CD14-positive monocyte (primary cell): Measurements from ENCODE around the gene ULBP2. TPM values are rescaled to one million over a fixed set of nuclear protein-coding genes. Genes with fewer than 3 reads are reported as not detected.
"Not testable (repeated sequence)": the region's sequence is repeated elsewhere in the genome, so short reads cannot be mapped to it uniquely, and the experiment has no call there.

ENCODE experiments used
- DNase-seq, 3 donors: peaks; one replicate each; pipeline ENCODE4 v3.0.0-alpha.2; 2011 to 2022
- H2AFZ ChIP-seq: 2 replicates; pipeline ENCODE4 v1.6.0; 2012; ENCODE audit warnings: mild to moderate bottlenecking, low read depth, low read length, inconsistent platforms; ENCODE audit not compliant: insufficient read depth, poor library complexity, severe bottlenecking
- H3K27ac ChIP-seq, 2 donors: 1 replicate in 1 of 2; 2 replicates in 1 of 2; pipeline ENCODE4 v1.5.1; 2012 to 2013; ENCODE audit warnings: low read length in 2 of 2, control low read depth in 1 of 2, inconsistent platforms in 1 of 2, low read depth in 1 of 2, mild to moderate bottlenecking in 1 of 2
- H3K27me3 ChIP-seq, 2 donors: one replicate each; pipeline versions ENCODE4 v1.6.0 to v1.6.1; 2011 to 2013; ENCODE audit warnings: low read length in 2 of 2; ENCODE audit not compliant: control insufficient read depth in 2 of 2, insufficient read depth in 2 of 2
- H3K36me3 ChIP-seq, 2 donors: replicated peaks in 1 of 2; 1 replicate in 1 of 2; 2 replicates in 1 of 2; pipeline versions ENCODE4 v1.5.1 to v1.6.1; 2012 to 2013; ENCODE audit warnings: low read length in 2 of 2, control low read depth in 1 of 2, inconsistent platforms in 1 of 2, mild to moderate bottlenecking in 1 of 2; ENCODE audit not compliant: insufficient read depth in 2 of 2, control insufficient read depth in 1 of 2
- H3K4me1 ChIP-seq, 2 donors: 1 replicate in 1 of 2; 2 replicates in 1 of 2; pipeline versions ENCODE4 v1.5.1 to v1.6.1; 2012 to 2013; ENCODE audit warnings: low read length in 2 of 2, control low read depth in 1 of 2, inconsistent platforms in 1 of 2, mild to moderate bottlenecking in 1 of 2, moderate library complexity in 1 of 2; ENCODE audit not compliant: insufficient read depth in 2 of 2, control insufficient read depth in 1 of 2
- H3K4me2 ChIP-seq: replicated peaks from 2 replicates; pipeline ENCODE3; 2012; ENCODE audit warnings: low read length, moderate library complexity, mild to moderate bottlenecking; ENCODE audit not compliant: poor library complexity, severe bottlenecking; ENCODE audit errors: extremely low read depth
- H3K4me3 ChIP-seq, 3 experiments: fragments of 200-600 bp in 1 of 3; sonication (generic) in 1 of 3; replicated peaks in 1 of 3; 1 replicate in 2 of 3; 2 replicates in 1 of 3; pipeline ENCODE4 v1.5.1; 2011 to 2013; ENCODE audit warnings: low read length in 3 of 3, mild to moderate bottlenecking in 3 of 3, control low read depth in 2 of 3, low read depth in 2 of 3, inconsistent platforms in 1 of 3, moderate library complexity in 1 of 3
- H3K79me2 ChIP-seq: 2 replicates; pipeline ENCODE4 v1.6.0; 2012; ENCODE audit warnings: mild to moderate bottlenecking, control low read depth, inconsistent platforms, low read length, moderate library complexity; ENCODE audit not compliant: insufficient read depth
- H3K9ac ChIP-seq: 2 replicates; pipeline ENCODE4 v1.6.0; 2017; ENCODE audit warnings: low read length, mild to moderate bottlenecking; ENCODE audit not compliant: insufficient read depth, poor library complexity, severe bottlenecking
- H3K9me3 ChIP-seq, 2 donors: replicated peaks in 1 of 2; 1 replicate in 1 of 2; 2 replicates in 1 of 2; pipeline versions ENCODE4 v1.5.1 to v1.6.1; 2012 to 2013; ENCODE audit warnings: low read length in 2 of 2, control low read depth in 1 of 2; ENCODE audit not compliant: control insufficient read depth in 1 of 2, insufficient read depth in 1 of 2
- H4K20me1 ChIP-seq: 2 replicates; pipeline ENCODE4 v1.6.0; 2012; ENCODE audit warnings: mild to moderate bottlenecking, low read length, control low read depth, moderate library complexity; ENCODE audit not compliant: insufficient read depth
- H3K27ac Mint-ChIP-seq, 7 donors: one replicate each; pipeline ENCODE4 v1.8.0; 2020; ENCODE audit warnings: mild to moderate bottlenecking in 7 of 7, mixed read lengths in 7 of 7, moderate library complexity in 6 of 7, inconsistent platforms in 2 of 7
- H3K27me3 Mint-ChIP-seq, 3 donors: one replicate each; pipeline ENCODE4 v1.8.0; 2021 to 2022; ENCODE audit warnings: low read depth in 3 of 3, mild to moderate bottlenecking in 3 of 3, mixed read lengths in 3 of 3, moderate library complexity in 3 of 3, inconsistent platforms in 1 of 3
- H3K36me3 Mint-ChIP-seq, 2 donors: one replicate each; pipeline ENCODE4 v1.8.0; 2020; ENCODE audit warnings: mixed read lengths in 2 of 2, inconsistent platforms in 1 of 2, mild to moderate bottlenecking in 1 of 2
- H3K4me1 Mint-ChIP-seq: one replicate; pipeline ENCODE4 v1.8.0; 2020; ENCODE audit warnings: mild to moderate bottlenecking, mixed read lengths
- H3K4me3 Mint-ChIP-seq, 2 donors: one replicate each; pipeline ENCODE4 v1.8.0; 2020; ENCODE audit warnings: mild to moderate bottlenecking in 2 of 2, mixed read lengths in 2 of 2, moderate library complexity in 1 of 2
- H3K9me3 Mint-ChIP-seq, 7 donors: one replicate each; pipeline ENCODE4 v1.8.0; 2020 to 2022; ENCODE audit warnings: mixed read lengths in 7 of 7, mild to moderate bottlenecking in 6 of 7, moderate library complexity in 6 of 7, inconsistent platforms in 2 of 7
- WGBS: methylation state at CpG from one replicate; pipeline ENCODE4 v1.1.5; 2013; ENCODE audit warnings: missing lambda C conversion rate; ENCODE audit not compliant: insufficient coverage; 5-methylcytosine and 5-hydroxymethylcytosine counted together
- intact Hi-C, 2 donors: fragments of 100-400 bp; cut with micrococcal nuclease; formaldehyde crosslinking; loops; one replicate each; pipeline versions ENCODE4 v1.15.0 to v1.15.1; 2023
- polyA plus RNA-seq, 3 donors: library from polyadenylated mRNA; depleted of rRNA in 1 of 3; unstranded in 2 of 3; stranded (reverse) in 1 of 3; fragments of 300-500 nt in 2 of 3; fragments of >200 nt in 1 of 3; fragmentation: Illumina TruSeq in 2 of 3; gene quantifications; 1 replicate in 2 of 3; 2 replicates in 1 of 3; pipeline ENCODE4 v1.2.3, GENCODE V29; 2012 to 2021
- TF ChIP-seq, protein P1 (sequence below): fragments of 200-600 bp; IDR thresholded peaks from one replicate; pipeline ENCODE4 v1.8.0; 2022; ENCODE audit warnings: antibody characterized with exemption, mild to moderate bottlenecking

Gene ULBP2
- polyA plus RNA-seq, 3 donors, result 0.31 to 0.49 TPM; not detected in 1

DNA sequence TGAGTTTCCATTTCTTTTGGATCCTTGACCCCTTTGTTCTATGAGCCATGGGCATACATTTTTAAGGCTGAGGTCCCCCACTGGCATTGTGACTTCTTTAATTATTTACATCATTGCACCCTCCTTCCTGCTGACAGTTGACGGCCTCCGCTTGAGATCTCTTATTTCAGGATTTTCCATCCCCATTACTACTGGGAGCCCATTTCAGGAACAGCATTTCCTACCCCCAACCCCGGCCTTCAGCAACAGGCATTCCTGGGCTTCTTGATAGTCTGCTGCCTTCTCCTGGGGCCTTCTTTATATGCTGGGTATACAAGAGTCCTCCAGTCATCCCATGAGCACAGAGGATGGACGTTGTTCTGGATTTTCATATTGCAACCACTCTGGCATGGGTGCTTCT lies 25.8 kb downstream of the ULBP2 start:
- no peak overlapping the region for H3K4me2 ChIP-seq
- no peak overlapping the region for H3K4me3 ChIP-seq
- H3K9me3 ChIP-seq, result peaks cover 12 to 15% of the 10 kb centered on the region in 2 donors
- H3K79me2 ChIP-seq, result no peaks in the 10 kb centered on the region
- H3K9ac ChIP-seq, result no peak overlapping the region
- peaks cover 56 to 86% (median 67%) of the 10 kb centered on the region in 3 donors for H3K27me3 Mint-ChIP-seq
- no peak overlapping the region for H2AFZ ChIP-seq
- peaks cover 24 to 25% of the 10 kb centered on the region in 2 donors for H3K4me1 ChIP-seq
- H3K36me3 ChIP-seq, result no peaks in the 10 kb centered on the region
- H3K27ac ChIP-seq, result no peak overlapping the region
- peaks cover 18 to 80% of the 10 kb centered on the region in 2 donors for H3K27me3 ChIP-seq
- peaks cover 12% of the 10 kb centered on the region in 2 donors for H3K36me3 Mint-ChIP-seq
- peaks cover 5 to 32% (median 20%) of the 10 kb centered on the region in 7 donors for H3K9me3 Mint-ChIP-seq
- H3K27ac Mint-ChIP-seq, result no peak overlapping the region
- peaks cover 3% of the 10 kb centered on the region for H4K20me1 ChIP-seq
- H3K4me3 Mint-ChIP-seq, result no peak overlapping the region
- WGBS, result 93% methylated on average over 3 of the region's 4 CpGs
- TF ChIP-seq, protein P1, sequence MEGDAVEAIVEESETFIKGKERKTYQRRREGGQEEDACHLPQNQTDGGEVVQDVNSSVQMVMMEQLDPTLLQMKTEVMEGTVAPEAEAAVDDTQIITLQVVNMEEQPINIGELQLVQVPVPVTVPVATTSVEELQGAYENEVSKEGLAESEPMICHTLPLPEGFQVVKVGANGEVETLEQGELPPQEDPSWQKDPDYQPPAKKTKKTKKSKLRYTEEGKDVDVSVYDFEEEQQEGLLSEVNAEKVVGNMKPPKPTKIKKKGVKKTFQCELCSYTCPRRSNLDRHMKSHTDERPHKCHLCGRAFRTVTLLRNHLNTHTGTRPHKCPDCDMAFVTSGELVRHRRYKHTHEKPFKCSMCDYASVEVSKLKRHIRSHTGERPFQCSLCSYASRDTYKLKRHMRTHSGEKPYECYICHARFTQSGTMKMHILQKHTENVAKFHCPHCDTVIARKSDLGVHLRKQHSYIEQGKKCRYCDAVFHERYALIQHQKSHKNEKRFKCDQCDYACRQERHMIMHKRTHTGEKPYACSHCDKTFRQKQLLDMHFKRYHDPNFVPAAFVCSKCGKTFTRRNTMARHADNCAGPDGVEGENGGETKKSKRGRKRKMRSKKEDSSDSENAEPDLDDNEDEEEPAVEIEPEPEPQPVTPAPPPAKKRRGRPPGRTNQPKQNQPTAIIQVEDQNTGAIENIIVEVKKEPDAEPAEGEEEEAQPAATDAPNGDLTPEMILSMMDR, result no peak
- intact Hi-C loops, result no loop called here
- H3K4me1 Mint-ChIP-seq, result peaks cover 24% of the 10 kb centered on the region
- no peak for DNase-seq

DNA sequence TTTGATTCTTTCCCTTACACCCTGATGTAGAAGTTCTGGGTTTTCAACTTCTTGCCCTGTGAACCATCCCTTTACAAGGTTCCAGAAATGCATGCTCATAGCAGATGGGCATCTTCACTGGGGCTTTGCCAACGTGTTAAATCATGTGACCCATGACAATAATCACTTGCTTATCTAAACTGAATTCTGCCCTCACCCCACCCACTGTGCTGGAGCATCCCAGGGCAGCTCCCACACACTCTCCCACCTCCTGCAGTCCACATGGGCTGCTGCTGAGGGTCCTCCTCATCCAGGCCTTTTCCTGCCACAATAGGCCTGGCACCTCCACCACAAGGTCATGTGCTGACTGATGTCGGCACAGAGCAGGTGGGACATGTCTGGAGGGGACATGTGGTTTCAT lies 26.2 kb downstream of the ULBP2 start:
- WGBS, result 42% methylated on average over 1 of the region's 2 CpGs
- H3K27ac Mint-ChIP-seq, result not testable (repeated sequence)

DNA sequence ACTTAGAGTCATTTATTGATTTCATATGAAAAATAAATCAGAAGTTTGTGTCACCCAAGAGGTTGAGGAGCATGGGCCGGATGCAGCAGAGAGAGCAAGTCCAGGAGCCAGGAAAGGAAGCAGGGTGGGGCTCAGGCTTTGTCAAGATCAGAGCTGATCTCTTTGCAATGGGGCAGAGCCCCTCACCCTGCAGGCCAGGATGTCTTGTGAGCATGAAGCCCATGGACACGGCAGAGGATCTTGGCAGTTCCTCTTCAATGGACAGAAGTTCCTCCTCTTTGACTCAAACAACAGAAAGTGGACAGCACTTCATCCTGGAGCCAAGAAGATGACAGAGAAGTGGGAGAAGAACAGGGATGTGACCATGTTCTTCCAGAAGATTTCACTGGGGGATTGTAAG lies 27.1 kb downstream of the ULBP2 start:
- H2AFZ ChIP-seq, H4K20me1 ChIP-seq, DNase-seq, H3K27ac Mint-ChIP-seq, H3K27ac ChIP-seq, H3K79me2 ChIP-seq, H3K4me2 ChIP-seq, H3K4me3 ChIP-seq, intact Hi-C loops, H3K9ac ChIP-seq, H3K36me3 ChIP-seq: not testable (repeated sequence)
- peaks cover 15% of the 10 kb centered on the region in 2 donors for H3K4me1 ChIP-seq
- peak overlapping the region in 1 of 2 donors; percentile 18 for H3K4me3 Mint-ChIP-seq
- WGBS, result 75% methylated on average over 2 of the region's 2 CpGs
- peaks cover 14% of the 10 kb centered on the region for H3K4me1 Mint-ChIP-seq
- peaks cover 59 to 76% (median 66%) of the 10 kb centered on the region in 3 donors for H3K27me3 Mint-ChIP-seq
- H3K27me3 ChIP-seq, result peaks cover 21 to 80% of the 10 kb centered on the region in 2 donors
- peaks cover 11 to 15% of the 10 kb centered on the region in 2 donors for H3K9me3 ChIP-seq
- H3K9me3 Mint-ChIP-seq, result peaks cover 5 to 30% (median 19%) of the 10 kb centered on the region in 7 donors
- H3K36me3 Mint-ChIP-seq, result peaks cover 12% of the 10 kb centered on the region in 2 donors

More for the DNA sequence above, 26.2 kb downstream of the ULBP2 start:
- intact Hi-C loops, H3K9ac ChIP-seq, H3K27ac ChIP-seq, H4K20me1 ChIP-seq, DNase-seq, H2AFZ ChIP-seq, H3K4me3 ChIP-seq, H3K4me2 ChIP-seq, H3K79me2 ChIP-seq, H3K36me3 ChIP-seq: not testable (repeated sequence)
- H3K4me3 Mint-ChIP-seq, result peak overlapping the region in 1 of 2 donors; percentile 7
- H3K27me3 Mint-ChIP-seq, result peaks cover 59 to 84% (median 65%) of the 10 kb centered on the region in 3 donors
- Histone ChIP-seq H3K4me1 (peaks cover 22% of the 10 kb centered on the region in 2 donors), H3K27me3 (peaks cover 18 to 80% of the 10 kb centered on the region in 2 donors), H3K9me3 (peaks cover 12 to 15% of the 10 kb centered on the region in 2 donors)
- peaks cover 22% of the 10 kb centered on the region for H3K4me1 Mint-ChIP-seq
- H3K9me3 Mint-ChIP-seq, result peaks cover 5 to 32% (median 20%) of the 10 kb centered on the region in 7 donors
- peaks cover 12% of the 10 kb centered on the region in 2 donors for H3K36me3 Mint-ChIP-seq
